NT2/D1 (cell line): Measurements from ENCODE around the gene GLRA1.

ENCODE experiments used
- SUZ12 ChIP-seq: IDR thresholded peaks from 2 replicates; pipeline ENCODE4 v1.6.1; 2011; ENCODE audit not compliant: insufficient read length, insufficient read depth; ENCODE audit errors: extremely low read depth
- YY1 ChIP-seq: IDR thresholded peaks from 2 replicates; pipeline ENCODE4 v1.6.1; 2011; ENCODE audit not compliant: insufficient read length, insufficient read depth
- ZNF274 ChIP-seq: IDR thresholded peaks from 2 replicates; pipeline ENCODE4 v1.6.1; 2011; ENCODE audit warnings: mild to moderate bottlenecking, low read depth, low read length

GRCh38 chr5:151872701-151873100, 52.0 kb downstream of the GLRA1 start:
- TF ChIP-seq SUZ12 (no peak), ZNF274 (no peak), YY1 (no peak)
